ENCODE data around the gene MAP2K5. TPM values are rescaled to one million over a fixed set of nuclear protein-coding genes. Genes with fewer than 3 reads are reported as not detected.

MAP2K5 gene
- total RNA-seq, 1 donor from 2014 or later, result 26.7 TPM

DNA sequence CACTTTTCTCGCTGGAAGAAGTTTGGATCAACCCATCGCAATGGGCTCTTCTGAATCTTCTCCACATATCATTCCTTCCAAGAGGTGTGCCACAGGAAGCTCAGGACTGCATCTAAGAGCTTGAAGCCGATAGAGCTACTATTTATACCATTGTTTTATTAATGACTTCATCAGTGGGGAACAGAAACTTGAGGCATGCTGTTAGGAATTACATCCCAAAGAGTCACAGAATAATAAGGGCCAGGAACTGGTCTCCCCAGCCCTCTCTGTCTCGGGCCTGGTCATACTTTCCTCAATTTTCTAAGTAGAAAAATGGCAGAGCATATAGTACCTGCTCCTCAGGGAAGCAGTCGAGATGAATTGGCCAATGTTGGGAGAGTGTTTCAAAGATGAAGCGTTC, 38.4 kb upstream of the MAP2K5 start:
- no peaks in the 10 kb centered on the region for H3K9me3 Mint-ChIP-seq
- POLR2A ChIA-PET, result no interaction called here

DNA sequence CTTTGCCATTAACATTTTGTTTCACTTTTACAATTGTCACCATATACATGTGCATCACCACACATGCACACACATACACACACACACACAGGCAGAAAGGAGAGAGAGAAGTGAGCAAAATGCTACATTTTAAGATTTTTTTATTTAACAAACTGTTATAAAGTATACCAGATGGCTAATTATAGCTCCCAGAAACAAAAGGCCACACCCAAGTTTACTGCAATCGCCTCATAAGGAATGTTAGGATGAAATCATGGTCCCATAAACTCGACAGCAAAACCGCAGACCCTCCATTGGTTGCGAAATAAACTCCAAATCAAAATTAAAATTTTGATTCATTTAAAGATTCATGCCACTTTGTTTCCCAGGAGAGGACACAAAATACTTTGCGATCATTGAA, 37.7 kb upstream of the MAP2K5 start:
- Mint-ChIP-seq H3K9me3 (no peaks in the 10 kb centered on the region), H3K4me3 (no peak overlapping the region), H3K36me3 (ENCODE audit: low read depth) (no peaks in the 10 kb centered on the region), H3K4me1 (peaks cover 29% of the 10 kb centered on the region), H3K27ac (no peak overlapping the region), H3K27me3 (no peaks in the 10 kb centered on the region)
- TF ChIP-seq, protein P1, sequence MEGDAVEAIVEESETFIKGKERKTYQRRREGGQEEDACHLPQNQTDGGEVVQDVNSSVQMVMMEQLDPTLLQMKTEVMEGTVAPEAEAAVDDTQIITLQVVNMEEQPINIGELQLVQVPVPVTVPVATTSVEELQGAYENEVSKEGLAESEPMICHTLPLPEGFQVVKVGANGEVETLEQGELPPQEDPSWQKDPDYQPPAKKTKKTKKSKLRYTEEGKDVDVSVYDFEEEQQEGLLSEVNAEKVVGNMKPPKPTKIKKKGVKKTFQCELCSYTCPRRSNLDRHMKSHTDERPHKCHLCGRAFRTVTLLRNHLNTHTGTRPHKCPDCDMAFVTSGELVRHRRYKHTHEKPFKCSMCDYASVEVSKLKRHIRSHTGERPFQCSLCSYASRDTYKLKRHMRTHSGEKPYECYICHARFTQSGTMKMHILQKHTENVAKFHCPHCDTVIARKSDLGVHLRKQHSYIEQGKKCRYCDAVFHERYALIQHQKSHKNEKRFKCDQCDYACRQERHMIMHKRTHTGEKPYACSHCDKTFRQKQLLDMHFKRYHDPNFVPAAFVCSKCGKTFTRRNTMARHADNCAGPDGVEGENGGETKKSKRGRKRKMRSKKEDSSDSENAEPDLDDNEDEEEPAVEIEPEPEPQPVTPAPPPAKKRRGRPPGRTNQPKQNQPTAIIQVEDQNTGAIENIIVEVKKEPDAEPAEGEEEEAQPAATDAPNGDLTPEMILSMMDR (IDR thresholded peaks at IDR 0.05), result no peak
- ChIA-PET POLR2A (no interaction called here), CTCF (no interaction called here)
- no peak for DNase-seq
- ATAC-seq (ENCODE audit: low read depth), result no peak
- intact Hi-C loops (cut with micrococcal nuclease), result no loop called here

More for the DNA sequence above, 38.4 kb upstream of the MAP2K5 start:
- TF ChIP-seq, protein P1 (IDR thresholded peaks at IDR 0.05), result no peak
- H3K4me1 Mint-ChIP-seq, result peaks cover 29% of the 10 kb centered on the region
- intact Hi-C loops (cut with micrococcal nuclease), result no loop called here
- CTCF ChIA-PET, result interaction anchor here (3.2 kb wide), 1 partner anchor 328 kb away, joined by 9 read pairs; no protein-coding TSS in a partner anchor
- ATAC-seq (ENCODE audit: low read depth), result no peak
- no peaks in the 10 kb centered on the region for H3K27me3 Mint-ChIP-seq
- no peaks in the 10 kb centered on the region for H3K36me3 Mint-ChIP-seq (ENCODE audit: low read depth)
- DNase-seq, result no peak
- no peak overlapping the region for H3K27ac Mint-ChIP-seq
- H3K4me3 Mint-ChIP-seq, result no peak overlapping the region

DNA sequence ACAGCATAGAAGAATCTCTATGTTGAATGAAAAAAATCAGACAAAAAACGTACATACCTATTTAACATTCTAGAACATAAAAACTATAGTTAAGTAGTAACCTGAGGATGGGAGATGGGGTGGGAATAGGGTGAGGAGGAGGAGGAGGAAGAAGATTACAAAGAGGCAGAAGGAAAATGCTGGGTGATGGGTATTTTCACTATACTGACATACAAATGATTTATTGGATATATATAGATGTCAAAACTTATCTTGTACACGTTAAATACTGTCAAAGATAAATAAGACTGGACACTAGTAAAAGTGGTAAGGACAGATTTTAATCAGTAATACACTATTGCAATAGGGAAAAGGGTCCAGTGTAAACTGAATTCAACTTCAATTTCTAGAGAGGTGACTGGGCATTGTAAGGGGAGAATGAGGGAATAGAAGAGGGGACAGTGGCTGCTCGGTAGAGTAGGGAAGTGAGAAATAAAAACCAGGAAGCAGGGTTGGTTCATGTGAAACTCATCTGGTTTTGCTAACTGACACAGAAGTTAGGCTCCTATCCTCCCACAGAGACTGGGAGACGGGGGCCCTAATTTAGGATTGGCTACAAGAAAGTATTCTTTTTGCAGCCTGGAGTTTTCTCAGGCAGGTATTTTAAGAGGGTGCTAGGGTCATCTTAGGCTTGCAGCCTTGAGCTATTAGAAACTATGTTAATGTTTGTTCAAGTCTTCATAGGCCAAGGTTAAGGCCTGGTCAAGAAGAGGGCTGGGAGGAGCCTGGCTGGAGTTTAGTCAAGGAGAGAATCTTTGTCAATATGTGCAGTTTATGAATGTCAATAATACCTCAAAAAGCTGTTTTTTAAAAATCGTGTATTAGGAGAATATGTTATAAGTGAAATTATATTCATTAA, 36.6 kb upstream of the MAP2K5 start:
- no peak for ATAC-seq (ENCODE audit: low read depth)
- Mint-ChIP-seq H3K27me3 (no peaks in the 10 kb centered on the region), H3K9me3 (no peaks in the 10 kb centered on the region), H3K4me3 (no peak overlapping the region), H3K36me3 (ENCODE audit: low read depth) (no peaks in the 10 kb centered on the region), H3K27ac (peak overlapping the region; percentile 60), H3K4me1 (peaks cover 29% of the 10 kb centered on the region)
- CTCF ChIA-PET, result no interaction called here
- intact Hi-C loops (cut with micrococcal nuclease), result no loop called here
- TF ChIP-seq, protein P1 (IDR thresholded peaks at IDR 0.05), result no peak
- POLR2A ChIA-PET, result interaction anchor here (1.0 kb wide), 1 partner anchor 15 kb away, joined by 3 read pairs; the partner anchor contains the start of gene C15orf61
- DNase-seq, result no peak

DNA sequence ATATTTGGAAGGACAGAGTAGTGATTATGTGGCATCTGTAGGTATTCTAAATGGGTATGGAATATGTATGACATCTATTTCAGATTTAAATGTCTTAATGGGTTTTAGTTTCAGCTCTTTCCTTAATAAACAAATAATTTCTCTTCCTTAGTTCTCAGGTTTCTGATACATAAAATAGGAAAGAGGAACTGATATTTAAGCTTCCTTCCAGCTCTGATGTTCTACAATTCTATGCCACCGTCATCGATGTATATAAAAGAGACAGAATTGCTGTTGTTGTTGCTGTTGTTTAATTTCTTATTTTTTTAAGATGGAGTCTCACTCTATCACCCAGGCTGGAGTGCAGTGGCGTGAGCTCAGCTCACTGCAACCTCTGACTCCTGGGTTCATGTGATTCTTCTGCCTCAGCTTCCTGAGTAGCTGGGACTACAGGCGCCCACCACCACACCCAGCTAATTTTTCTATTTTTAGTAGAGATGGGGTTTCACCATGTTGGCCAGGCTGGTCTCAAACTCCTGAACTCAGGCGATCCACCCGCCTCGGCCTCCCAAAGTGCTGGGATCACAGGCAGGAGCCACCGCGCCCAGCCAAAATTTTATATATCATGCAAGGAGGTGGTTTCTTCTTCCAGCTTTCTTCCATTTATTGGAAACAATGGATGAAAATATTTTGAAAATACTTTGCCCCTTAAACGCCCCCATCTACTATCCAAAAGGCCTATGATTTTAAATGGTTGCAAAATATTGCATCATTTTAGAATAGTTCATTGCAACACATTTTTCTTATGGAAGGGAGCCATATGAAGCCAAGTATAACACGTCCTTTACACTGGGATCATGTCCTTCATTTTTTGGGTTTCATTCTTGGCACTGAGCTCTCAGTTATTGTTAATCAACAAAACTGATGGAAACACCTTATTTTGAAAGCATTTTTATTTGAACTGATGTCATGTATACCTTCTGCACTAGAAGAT, 35.4 kb upstream of the MAP2K5 start:
- TF ChIP-seq, protein P1 (IDR thresholded peaks at IDR 0.05), result no peak
- ATAC-seq (ENCODE audit: low read depth) (no peak), DNase-seq (no peak)
- Mint-ChIP-seq H3K4me1 (peaks cover 22% of the 10 kb centered on the region), H3K27me3 (no peaks in the 10 kb centered on the region), H3K36me3 (ENCODE audit: low read depth) (peaks cover 3% of the 10 kb centered on the region), H3K4me3 (no peak overlapping the region), H3K9me3 (no peaks in the 10 kb centered on the region), H3K27ac (no peak overlapping the region)
- intact Hi-C loops (cut with micrococcal nuclease), result no loop called here
- CTCF ChIA-PET, result interaction anchor here (0.8 kb wide), 1 partner anchor 325 kb away, joined by 3 read pairs; no protein-coding TSS in a partner anchor
- POLR2A ChIA-PET, result interaction anchor here (1.0 kb wide), 1 partner anchor 14 kb away, joined by 3 read pairs; the partner anchor contains the start of gene C15orf61
